Activated CD4-positive, alpha-beta T cell treated with anti-CD3 and anti-CD28 coated beads, Interleukin-2, amount 50 U/mL, for 48 hours (primary cell): ENCODE measurements around the gene OR10P1.

Experiments used
- DNase-seq, 2 experiments: peaks; one replicate each; pipeline ENCODE4 v3.0.0-alpha.2; 2020

Gene OR10P1

GRCh38 chr12:55652352-55652751 is 15.7 kb downstream of the OR10P1 start:
- DNase-seq: peak in 1 of 2 experiments; percentile 38

- no peak for DNase-seq
Measured at GRCh38 chr12:55653031-55653430, 16.3 kb downstream of the OR10P1 start.

GRCh38 chr12:55654511-55655214 is 18.0 kb downstream of the OR10P1 start:
- DNase-seq: no peak

GRCh38 chr12:55657212-55657611 is 20.5 kb downstream of the OR10P1 start:
- DNase-seq: no peak

GRCh38 chr12:55658212-55658611 is 21.5 kb downstream of the OR10P1 start:
- DNase-seq: no peak

GRCh38 chr12:55658635-55659391 is 22.1 kb downstream of the OR10P1 start:
- DNase-seq: no peak

GRCh38 chr12:55659486-55660385 is 23.0 kb downstream of the OR10P1 start:
- DNase-seq: no peak

- DNase-seq: no peak
Measured at GRCh38 chr12:55663391-55663790, 26.7 kb downstream of the OR10P1 start.

GRCh38 chr12:55664826-55665225 is 28.1 kb downstream of the OR10P1 start:
- DNase-seq: no peak

- no peak for DNase-seq
Measured at GRCh38 chr12:55666508-55666907, 29.8 kb downstream of the OR10P1 start.

- no peak for DNase-seq
Measured at GRCh38 chr12:55670276-55670675, 33.6 kb downstream of the OR10P1 start.

- DNase-seq: no peak
Measured at GRCh38 chr12:55671746-55672145, 35.1 kb downstream of the OR10P1 start.

GRCh38 chr12:55673638-55674037 is 36.9 kb downstream of the OR10P1 start:
- no peak for DNase-seq

- no peak for DNase-seq
Measured at GRCh38 chr12:55675666-55676065, 39.0 kb downstream of the OR10P1 start.

- DNase-seq: no peak
Measured at GRCh38 chr12:55676707-55677106, 40.0 kb downstream of the OR10P1 start.

- no peak for DNase-seq
Measured at GRCh38 chr12:55679691-55680090, 43.0 kb downstream of the OR10P1 start.

- DNase-seq: peak in 1 of 2 experiments; percentile 7
Measured at GRCh38 chr12:55681142-55682077, 44.7 kb downstream of the OR10P1 start.

- DNase-seq: no peak
Measured at GRCh38 chr12:55682087-55682796, 45.5 kb downstream of the OR10P1 start.

- no peak for DNase-seq
Measured at GRCh38 chr12:55683676-55684075, 47.0 kb downstream of the OR10P1 start.

GRCh38 chr12:55684761-55685370 is 48.2 kb downstream of the OR10P1 start:
- DNase-seq: no peak

- DNase-seq: no peak
Measured at GRCh38 chr12:55685671-55686070, 49.0 kb downstream of the OR10P1 start.
